HFFc6 (cell line): Measurements from ENCODE around the gene WHRN. TPM values are rescaled to one million over a fixed set of nuclear protein-coding genes. Genes with fewer than 3 reads are reported as not detected.

ENCODE experiments used
- DNase-seq: peaks from one replicate; pipeline ENCODE4 v3.0.0-alpha.2; 2018
- H3K27ac Mint-ChIP-seq: 2 replicates; pipeline ENCODE4 v1.8.0; 2020; ENCODE audit warnings: mild to moderate bottlenecking, mixed read lengths
- H3K27me3 Mint-ChIP-seq: 2 replicates; pipeline ENCODE4 v1.8.0; 2021; ENCODE audit warnings: mild to moderate bottlenecking, moderate library complexity, mixed read lengths; ENCODE audit not compliant: insufficient read depth
- H3K36me3 Mint-ChIP-seq: 2 replicates; pipeline ENCODE4 v1.8.0; 2021; ENCODE audit warnings: low read depth, mixed read lengths
- H3K4me1 Mint-ChIP-seq: 2 replicates; pipeline ENCODE4 v1.8.0; 2020; ENCODE audit warnings: low read depth, mixed read lengths
- H3K4me3 Mint-ChIP-seq: 2 replicates; pipeline ENCODE4 v1.8.0; 2020; ENCODE audit warnings: mild to moderate bottlenecking, moderate library complexity, mixed read lengths
- H3K9me3 Mint-ChIP-seq: 2 replicates; pipeline ENCODE4 v1.8.0; 2020; ENCODE audit warnings: mild to moderate bottlenecking, mixed read lengths
- CTCF ChIP-seq: fragments of 200-600 bp; sonication (generic); IDR thresholded peaks from 2 replicates; pipeline ENCODE4 v1.5.0; 2021; ENCODE audit warnings: antibody characterized with exemption, mild to moderate bottlenecking
- total RNA-seq, 6 experiments: library from RNA; stranded (reverse); fragmentation: NEBNext Ultra II Directional; extraction: Animal tissue kit (Norgen Biotek cat#: 25700); gene quantifications; 2 replicates in 1 of 6; 3 replicates in 5 of 6; pipeline ENCODE4 v1.2.3, GENCODE V29; 2021

The WHRN gene
- total RNA-seq, 6 experiments from 2014 or later = 3.0 to 4.8 (median 3.6) TPM

DNA sequence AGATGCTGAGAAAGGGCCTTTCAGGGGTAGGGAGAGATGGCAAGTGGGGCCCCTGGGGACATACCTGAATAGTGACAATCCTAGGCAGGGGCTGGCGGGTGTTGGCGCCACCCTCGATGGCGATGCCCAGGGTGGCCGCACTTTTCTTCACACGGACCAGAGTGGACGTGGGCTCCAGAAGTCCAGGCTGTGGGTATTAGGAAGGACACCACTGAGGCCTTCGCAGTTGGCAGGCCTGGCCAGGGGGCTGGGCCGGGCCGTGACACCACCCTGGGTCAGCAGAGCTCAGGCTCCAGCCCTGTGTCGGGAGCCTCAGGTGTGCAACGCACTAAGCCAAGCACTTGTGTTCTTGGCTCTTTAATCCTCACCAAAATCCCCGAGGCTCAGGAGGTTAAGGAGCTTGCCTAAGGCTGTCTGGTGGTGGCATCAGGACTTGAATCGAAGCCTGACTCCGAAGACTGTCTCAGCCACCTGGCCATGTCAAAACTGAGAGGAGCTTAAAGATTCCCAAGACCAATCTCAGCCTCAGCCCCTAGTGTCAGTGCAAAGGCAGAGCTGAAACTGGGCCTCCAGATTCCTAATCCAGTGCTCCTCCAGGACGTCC is 102.0 kb downstream of the WHRN start:
- TF ChIP-seq CTCF = no peak
- DNase-seq = no peak
- no peak overlapping the region for H3K4me3 Mint-ChIP-seq
- no peaks in the 10 kb centered on the region for H3K9me3 Mint-ChIP-seq
- H3K36me3 Mint-ChIP-seq = no peaks in the 10 kb centered on the region
- H3K27ac Mint-ChIP-seq = no peak overlapping the region
- peaks cover 6% of the 10 kb centered on the region; the same call in 1 of the 2 replicates for H3K4me1 Mint-ChIP-seq
- H3K27me3 Mint-ChIP-seq = peaks cover 1% of the 10 kb centered on the region

DNA sequence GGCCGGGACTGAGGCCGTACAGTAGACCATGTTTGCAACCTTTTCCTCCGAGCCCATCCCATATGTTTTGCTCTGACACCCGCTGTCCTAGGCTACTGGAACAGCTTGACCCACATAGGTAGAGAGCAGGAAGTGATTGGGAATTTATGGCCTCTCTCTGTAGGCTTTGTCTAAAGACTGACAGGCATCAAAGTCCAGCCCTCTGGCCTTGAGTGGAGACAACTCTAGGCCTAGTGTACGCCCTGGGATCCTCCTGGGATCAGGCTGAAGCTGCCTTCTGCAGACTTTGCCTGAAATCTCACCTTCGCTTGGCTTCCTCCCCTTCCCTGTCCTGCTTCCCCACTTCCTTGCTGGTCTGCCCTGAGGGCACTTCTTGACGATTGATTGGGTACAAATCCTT is 103.9 kb downstream of the WHRN start:
- H3K27ac Mint-ChIP-seq = no peak overlapping the region
- H3K4me3 Mint-ChIP-seq = no peak overlapping the region
- peaks cover 6% of the 10 kb centered on the region for H3K27me3 Mint-ChIP-seq
- TF ChIP-seq CTCF = no peak
- H3K4me1 Mint-ChIP-seq = peaks cover 18% of the 10 kb centered on the region
- no peaks in the 10 kb centered on the region for H3K36me3 Mint-ChIP-seq
- no peak for DNase-seq
- no peaks in the 10 kb centered on the region for H3K9me3 Mint-ChIP-seq

- H3K27me3 Mint-ChIP-seq = peaks cover 6% of the 10 kb centered on the region
- peaks cover 18% of the 10 kb centered on the region for H3K4me1 Mint-ChIP-seq
- no peaks in the 10 kb centered on the region for H3K36me3 Mint-ChIP-seq
- no peak overlapping the region for H3K27ac Mint-ChIP-seq
- no peak for DNase-seq
- H3K4me3 Mint-ChIP-seq = no peak overlapping the region
- TF ChIP-seq CTCF = no peak
- H3K9me3 Mint-ChIP-seq = no peaks in the 10 kb centered on the region
These were observed 104.5 kb downstream of the WHRN start for GRCh38 chr9:114400772-114401171.

GRCh38 chr9:114400219-114400618 is 105.1 kb downstream of the WHRN start:
- Mint-ChIP-seq H3K4me3 (no peak overlapping the region), H3K9me3 (no peaks in the 10 kb centered on the region), H3K4me1 (peaks cover 13% of the 10 kb centered on the region), H3K27me3 (peaks cover 5% of the 10 kb centered on the region), H3K27ac (no peak overlapping the region), H3K36me3 (no peaks in the 10 kb centered on the region)
- peak; percentile 23 for DNase-seq
- TF ChIP-seq CTCF = no peak

DNA sequence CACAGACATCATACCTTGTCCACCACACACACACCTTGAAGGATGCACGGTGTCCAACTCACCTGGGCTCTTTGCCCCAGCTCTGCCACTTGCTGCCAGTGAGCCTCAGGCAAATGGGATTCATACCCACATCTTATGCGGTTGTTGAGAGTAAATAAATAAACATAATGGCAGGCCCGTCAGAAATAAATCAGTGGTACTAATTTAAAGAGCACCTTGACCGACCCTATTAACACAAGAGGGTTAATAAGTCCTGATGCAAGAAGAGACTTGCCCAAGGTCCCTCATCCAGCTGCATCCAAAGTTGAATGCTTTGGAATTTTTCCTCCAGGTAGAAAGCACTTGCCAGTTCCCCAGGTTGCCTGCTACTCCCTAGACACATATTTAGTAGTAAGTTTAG is 105.9 kb downstream of the WHRN start:
- H3K36me3 Mint-ChIP-seq = no peaks in the 10 kb centered on the region
- H3K27me3 Mint-ChIP-seq = peaks cover 5% of the 10 kb centered on the region
- H3K9me3 Mint-ChIP-seq = no peaks in the 10 kb centered on the region
- no peak for DNase-seq
- H3K4me1 Mint-ChIP-seq = peaks cover 12% of the 10 kb centered on the region
- no peak overlapping the region for H3K27ac Mint-ChIP-seq
- H3K4me3 Mint-ChIP-seq = no peak overlapping the region
- TF ChIP-seq CTCF = no peak
